Activated CD8-positive, alpha-beta memory T cell treated with anti-CD3 and anti-CD28 coated beads for 48 hours (primary cell): ENCODE measurements around the gene AKNA.

ENCODE experiments used
- DNase-seq, 3 experiments: peaks; one replicate each; pipeline ENCODE4 v3.0.0-alpha.2; 2020; ENCODE audit warnings: low read depth in 2 of 3, low spot score in 2 of 3

Gene AKNA

DNA sequence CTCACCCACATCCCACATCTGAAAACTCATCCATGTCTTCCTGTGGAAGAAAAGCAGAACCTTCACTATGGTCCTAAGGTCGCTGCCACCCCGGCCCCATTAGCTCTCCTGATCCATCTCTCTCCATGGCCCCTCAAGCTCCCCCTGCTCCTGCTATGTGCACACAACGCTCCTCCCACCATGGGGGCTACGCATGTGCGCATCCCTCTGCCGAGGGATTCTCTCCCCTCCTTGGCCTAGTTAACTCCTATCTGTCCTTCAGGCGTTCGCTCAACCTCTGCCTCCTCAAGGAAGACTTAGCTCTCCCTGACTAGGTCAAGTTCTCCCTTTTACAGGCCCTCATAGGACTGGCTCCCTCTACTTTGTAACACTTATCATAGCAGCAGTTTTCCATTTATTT lies 9.8 kb downstream of the AKNA start:
- no peak for DNase-seq

DNA sequence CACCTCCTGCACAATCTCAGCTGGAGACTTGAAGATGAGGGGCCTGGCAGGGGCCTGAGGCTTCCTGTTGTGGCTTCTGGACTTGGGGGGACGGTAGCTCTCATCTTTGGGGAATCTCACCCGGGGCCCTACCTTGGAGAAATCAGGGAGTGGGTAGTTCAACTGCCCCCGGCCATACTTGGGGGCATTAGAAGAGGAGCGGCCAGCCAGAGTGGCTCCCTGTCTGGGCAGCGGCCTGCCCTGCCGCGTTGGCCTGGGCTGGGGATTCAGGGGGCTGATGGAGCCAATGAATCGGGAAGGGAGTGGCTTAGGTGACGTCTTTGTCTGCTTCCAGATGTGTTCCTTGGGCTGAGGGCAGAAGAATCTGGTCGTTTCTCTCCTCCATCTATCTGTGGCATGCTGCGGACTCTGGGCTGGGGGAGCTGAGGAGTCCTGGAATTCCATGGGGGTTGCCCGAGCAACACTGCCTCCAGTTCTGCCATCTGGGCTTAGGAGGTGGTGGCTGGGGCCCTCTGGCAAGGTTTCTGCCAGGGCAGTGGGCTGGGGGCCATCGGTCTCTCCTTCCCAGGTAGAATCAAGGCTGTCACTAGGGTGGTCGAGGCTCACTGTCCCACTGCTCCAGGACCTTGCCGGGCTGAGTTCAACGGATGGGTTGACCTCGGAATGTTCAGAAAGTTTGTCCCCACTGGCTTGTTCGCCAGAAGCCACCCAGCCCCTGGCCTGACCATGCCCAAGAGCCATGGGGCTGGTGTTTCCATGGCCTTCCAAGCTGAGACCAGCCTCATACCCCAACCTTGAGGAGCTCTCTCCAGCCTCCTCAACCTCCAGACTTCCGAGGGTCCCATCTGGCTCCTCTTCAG lies 11.0 kb downstream of the AKNA start:
- DNase-seq: no peak

DNA sequence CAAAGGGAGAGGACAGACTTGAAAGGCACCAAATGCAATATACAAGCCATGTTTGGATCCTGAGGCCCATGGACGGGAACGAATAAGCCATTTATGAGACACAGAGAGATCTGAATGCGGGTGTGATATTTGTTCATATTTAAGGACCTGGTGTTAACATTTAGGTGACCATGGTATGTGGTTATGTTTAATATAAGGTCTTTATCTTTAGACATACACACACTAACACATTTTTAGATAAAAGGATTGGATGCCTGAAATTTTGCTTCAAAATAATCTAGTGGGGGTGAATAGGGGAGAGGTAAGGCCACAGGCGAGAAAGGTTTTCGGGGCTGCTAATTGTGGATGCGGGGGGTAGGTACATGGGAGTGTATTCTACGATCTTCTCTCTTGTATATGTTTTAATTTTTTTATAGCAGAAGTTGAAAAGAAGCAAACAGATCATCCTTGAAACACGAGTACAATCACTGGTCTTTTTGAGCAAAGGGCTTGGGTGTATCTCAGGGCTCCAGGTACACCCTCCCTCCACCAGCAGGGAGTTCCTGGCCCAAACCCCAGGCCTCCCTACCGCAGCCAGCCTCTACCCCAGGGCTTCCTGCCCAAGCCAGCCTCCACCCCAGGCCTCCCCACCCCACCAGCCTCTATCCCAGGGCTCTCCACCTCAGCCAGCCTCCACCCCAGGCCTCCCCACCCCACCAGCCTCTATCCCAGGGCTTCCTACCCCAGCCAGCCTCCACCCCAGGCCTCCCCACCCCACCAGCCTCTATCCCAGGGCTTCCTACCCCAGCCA lies 12.2 kb downstream of the AKNA start:
- no peak for DNase-seq

DNA sequence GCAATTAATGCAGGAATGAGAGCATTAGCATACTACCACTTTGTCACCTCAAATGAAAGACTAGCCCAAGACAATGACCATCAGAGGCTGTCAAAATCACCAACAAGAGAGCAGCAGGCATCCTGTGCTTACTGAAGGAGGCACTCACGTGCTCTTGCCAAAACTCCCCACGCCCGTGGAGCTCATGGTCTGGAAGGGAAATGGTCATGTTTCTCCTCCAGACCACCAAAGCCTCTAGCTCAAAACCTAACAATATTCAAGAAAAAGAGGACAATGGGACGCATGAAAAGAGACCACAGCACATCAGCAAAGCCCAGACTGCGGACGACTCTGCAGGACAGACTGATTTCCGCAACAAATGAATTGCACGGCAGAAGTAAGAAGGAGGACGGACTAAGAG lies 12.8 kb downstream of the AKNA start:
- no peak for DNase-seq

DNA sequence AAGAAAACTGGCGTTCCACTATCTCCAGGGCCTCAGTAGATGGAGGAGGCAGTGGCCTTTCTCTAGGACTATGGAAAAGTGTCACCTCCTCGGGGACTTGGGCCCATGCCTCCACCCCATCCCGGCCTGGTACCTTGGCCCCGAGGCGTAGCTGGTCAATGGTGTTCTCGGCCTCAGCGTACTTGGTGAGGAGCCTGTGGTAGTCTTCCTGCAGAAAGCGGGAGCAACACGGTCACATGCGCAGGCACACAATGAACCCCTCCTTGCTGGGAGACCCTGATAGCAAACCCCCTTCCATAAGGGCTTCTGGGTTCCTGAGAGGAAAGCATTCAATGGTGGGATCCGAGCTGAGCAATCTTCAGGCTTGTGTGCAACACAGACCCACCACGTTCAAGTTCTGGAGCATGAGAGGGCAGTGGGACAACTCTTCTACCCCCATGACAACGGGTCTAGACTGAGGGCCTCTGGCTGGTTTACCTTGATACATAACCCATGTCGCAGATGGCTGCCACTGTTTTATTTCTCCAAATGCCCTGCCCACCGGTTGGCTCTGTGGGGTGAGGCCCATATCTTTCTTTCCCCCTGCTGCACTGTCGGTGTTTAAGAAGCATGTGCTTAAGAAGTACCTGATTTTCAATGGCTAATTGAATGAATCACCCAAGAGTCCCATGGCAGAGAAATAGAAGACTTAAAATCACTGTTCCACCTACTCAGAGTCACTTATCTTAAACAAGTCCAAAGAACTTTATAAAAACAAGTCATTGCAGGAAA lies 13.6 kb downstream of the AKNA start:
- DNase-seq: no peak

DNA sequence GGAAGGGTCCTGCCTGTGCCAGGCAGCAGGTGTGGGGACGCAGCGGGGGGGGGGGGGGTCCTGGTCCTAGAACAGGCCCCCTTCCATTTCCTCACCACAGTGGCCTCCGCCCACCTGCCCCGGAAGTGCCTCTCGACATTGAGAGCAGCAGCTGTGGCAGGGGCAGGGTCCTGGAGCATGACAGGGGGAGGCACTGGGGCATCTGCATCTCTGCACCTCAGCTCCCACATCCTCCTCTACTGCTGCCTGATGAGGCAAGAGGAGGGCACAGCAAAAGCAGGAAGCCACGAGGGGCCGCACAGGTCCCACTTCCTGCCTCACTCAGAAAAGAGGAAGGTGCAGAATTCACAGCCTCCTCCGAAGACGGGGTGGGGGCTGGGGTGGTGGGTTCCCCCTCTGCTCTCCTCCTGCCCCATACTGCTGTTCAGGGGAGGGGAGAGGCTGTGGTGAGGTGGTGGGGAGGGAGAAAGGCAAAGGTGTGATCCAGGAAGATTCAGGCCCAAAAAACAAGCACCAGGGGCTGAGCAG lies 14.8 kb downstream of the AKNA start:
- DNase-seq: peak in 1 of 3 experiments; percentile 69

- no peak for DNase-seq
These were observed 15.5 kb downstream of the AKNA start for GRCh38 chr9:114371973-114372917.

- DNase-seq: no peak
These were observed 16.3 kb downstream of the AKNA start for GRCh38 chr9:114371343-114371944.

DNA sequence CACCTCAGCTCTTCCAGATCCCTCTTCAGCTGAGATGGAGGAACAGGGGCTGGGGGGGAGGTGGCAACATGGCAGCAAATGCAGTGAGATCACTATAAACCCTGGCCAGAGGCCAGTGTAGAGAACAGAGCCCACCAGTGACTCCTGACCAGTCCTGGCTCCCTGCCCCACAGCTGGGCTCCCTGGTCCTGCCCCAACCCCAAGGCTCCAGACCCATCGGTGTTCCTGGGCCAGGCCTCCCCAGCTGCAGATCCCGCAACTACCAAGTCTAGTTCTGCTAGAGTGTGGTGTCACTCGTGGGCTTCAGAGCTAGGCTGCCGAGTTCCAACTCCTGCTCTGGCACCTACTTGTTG lies 16.8 kb downstream of the AKNA start:
- no peak for DNase-seq

GRCh38 chr9:114370251-114370967 lies 17.4 kb downstream of the AKNA start:
- no peak for DNase-seq

DNA sequence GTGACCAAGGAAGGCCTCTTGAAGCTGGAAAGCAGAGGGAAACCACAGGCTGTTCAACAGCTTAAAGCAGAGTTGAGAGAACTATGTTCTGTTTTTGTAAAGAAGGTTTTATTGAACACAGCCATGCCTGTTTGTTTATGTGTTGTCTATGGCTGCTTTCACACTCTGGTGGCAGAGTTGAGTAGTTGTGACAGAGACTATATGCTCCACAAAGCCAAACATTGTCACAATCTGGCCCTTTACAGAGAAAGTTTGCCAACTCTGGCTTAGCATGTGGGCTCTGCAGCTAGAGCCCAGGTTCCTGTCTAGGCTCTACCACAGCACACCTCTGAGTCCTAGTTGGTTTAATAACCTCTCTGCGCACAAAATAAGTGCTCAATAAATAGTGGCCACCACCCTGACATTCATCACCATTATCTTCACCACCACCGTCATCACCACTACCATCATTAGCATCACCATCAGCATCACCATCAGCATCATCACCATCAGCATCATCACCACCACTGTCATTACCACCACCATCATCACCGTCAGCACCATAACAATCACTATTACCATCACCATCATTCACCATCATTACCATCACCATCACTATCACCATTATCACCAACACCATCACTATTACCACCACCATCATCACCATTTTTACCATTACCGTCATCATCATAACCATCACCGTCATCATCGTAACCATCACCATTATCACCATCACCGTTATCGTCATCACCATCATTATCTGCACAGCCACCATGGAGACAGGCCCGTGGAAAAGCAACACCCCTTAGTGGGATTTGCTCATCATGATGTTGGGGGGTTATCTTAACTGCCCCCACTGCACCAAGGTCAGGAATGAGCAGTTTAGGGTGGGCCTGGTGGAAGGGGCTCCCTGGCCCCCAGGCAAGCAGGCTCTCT lies 18.3 kb downstream of the AKNA start:
- no peak for DNase-seq

GRCh38 chr9:114367772-114368569 lies 19.8 kb downstream of the AKNA start:
- DNase-seq: no peak

GRCh38 chr9:114367366-114367765 lies 20.4 kb downstream of the AKNA start:
- DNase-seq: no peak

DNA sequence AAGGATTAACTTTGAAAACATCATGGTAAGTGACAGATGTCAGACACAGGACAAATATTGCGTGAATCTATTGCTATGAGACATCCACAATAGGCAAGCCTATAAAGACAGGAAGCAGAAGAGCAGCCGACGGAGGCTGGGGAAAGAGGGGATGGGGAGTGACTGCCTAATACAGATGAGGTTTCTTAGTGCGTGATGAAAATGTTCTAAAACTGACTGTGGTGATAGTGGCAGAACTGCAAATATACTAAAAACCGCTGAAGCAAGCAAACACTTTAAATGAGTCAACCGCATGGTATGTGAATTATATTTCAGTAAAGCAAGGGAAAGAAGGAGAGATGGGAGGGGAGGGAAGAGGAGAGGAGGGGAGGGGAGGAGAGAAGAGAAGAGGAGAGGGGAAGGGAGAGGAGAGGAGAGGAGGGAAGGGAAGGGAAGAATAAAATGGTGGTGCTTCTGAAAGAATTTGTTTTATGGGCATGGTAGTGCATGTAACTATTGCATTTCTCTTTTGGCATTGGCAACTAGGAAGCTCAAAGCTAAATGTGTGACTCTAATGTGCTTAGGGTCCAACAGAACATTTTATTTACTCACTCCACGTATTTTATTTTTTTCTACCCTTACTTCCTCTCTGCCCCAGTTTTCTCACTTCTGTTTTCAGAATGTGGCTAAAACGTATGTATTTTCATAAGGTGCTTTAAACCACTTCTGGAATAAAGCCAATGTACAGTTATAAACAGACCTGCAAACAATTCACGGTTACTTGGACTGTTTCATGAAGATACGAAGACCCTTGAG lies 21.3 kb downstream of the AKNA start:
- DNase-seq: no peak

- DNase-seq: no peak
These were observed 22.6 kb downstream of the AKNA start for GRCh38 chr9:114365194-114365593.

DNA sequence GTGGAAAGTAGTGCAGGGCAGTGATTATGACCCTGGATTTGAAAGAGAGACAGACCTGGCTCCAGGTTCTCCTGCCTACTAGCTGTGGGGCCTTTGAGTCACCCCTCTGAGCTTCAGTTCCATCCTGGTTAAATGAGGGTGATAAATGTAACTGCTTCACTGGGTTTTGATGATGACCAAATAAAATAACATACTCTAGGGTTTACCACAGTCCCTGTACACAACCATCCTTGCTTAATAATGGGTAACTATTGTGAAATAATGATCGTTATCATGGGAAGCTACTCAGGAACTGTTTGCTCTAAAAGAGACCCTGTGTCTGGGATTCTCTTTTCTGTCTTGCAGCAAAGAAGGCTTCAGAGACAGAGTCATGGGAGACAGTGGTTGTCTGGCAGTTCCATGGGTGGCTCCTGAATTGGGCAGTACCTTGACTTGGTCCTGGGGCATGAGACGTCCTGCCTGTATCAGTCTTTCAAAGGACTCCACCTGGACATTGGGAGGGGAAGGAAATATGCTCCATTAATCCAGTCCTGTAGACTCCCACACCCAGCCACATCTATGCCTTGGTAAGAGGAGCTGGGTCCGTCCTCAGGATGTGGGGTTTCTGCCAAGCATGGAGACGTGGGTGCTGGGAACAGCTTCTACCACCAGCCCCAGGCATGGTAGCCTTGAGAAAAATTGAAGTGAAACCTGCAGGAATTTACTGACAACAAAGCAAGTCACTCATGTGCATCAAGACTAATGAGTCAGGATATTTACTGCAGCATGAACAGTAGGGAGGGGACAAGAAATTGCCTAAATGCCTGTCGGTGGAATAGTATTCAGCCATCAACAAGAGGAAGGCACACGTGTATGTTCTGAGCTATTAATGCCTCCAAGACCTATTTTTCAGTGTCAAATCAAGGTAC lies 23.4 kb downstream of the AKNA start:
- no peak for DNase-seq
